ENCODE results near the gene REX1BD. TPM values are rescaled to one million over a fixed set of nuclear protein-coding genes. Genes with fewer than 3 reads are reported as not detected.

Gene REX1BD
- total and polyA plus RNA-seq, 4 donors, result 25.9 to 71.9 (median 51.4) TPM

DNA sequence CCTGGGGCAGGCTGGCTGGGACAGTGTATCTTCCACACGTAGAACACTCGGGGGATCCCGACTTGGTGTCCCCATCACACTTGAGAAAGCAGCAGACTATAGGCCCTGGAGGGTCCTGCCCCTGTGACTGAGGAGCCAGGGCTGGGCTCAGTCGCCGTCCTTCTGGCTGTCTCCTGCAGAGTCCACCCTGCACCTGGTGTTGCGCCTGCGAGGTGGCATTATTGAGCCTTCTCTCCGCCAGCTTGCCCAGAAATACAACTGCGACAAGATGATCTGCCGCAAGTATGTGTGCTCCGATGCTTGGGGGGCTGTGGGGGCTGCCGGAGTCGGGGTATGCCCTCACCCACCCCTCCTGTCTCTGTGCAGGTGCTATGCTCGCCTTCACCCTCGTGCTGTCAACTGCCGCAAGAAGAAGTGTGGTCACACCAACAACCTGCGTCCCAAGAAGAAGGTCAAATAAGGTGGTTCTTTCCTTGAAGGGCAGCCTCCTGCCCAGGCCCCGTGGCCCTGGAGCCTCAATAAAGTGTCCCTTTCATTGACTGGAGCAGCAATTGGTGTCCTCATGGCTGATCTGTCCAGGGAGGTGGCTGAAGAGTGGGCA, 13.8 kb upstream of the REX1BD start:
- no peak overlapping the region for H3K27ac ChIP-seq (ENCODE audit: low read depth in 1 of 2, low read length in 2 of 2)
- 96% methylated on average over 18 of the region's 18 CpGs for WGBS
- H3K4me1 ChIP-seq (ENCODE audit: control insufficient read depth in 4 of 4, insufficient read depth in 4 of 4, low read length in 3 of 4), result peaks cover 4 to 20% (median 12%) of the 10 kb centered on the region in 4 donors
- H3K36me3 ChIP-seq (ENCODE audit: control insufficient read depth in 4 of 4, insufficient read depth in 3 of 4, low read depth in 1 of 4, low read length in 3 of 4), result peaks cover 13 to 36% (median 25%) of the 10 kb centered on the region in 4 donors
- no peaks in the 10 kb centered on the region for H3K9me3 ChIP-seq (ENCODE audit: control insufficient read depth in 4 of 4, low read length in 3 of 4)
- H3K4me3 ChIP-seq (ENCODE audit: low read depth in 1 of 3, low read length in 3 of 3), result no peak overlapping the region
- TF ChIP-seq YY1 (IDR thresholded peaks at IDR 0.05) (no peak), FOXA1 (IDR thresholded peaks at IDR 0.05) (no peak), HNF4G (IDR thresholded peaks at IDR 0.05) (no peak), NR2F2 (IDR thresholded peaks at IDR 0.05) (no peak), GABPA (IDR thresholded peaks at IDR 0.05 in 1 of 2, conservative IDR thresholded peaks at IDR 0.05 in 1 of 2) (no peak)
- TF ChIP-seq, protein P1, sequence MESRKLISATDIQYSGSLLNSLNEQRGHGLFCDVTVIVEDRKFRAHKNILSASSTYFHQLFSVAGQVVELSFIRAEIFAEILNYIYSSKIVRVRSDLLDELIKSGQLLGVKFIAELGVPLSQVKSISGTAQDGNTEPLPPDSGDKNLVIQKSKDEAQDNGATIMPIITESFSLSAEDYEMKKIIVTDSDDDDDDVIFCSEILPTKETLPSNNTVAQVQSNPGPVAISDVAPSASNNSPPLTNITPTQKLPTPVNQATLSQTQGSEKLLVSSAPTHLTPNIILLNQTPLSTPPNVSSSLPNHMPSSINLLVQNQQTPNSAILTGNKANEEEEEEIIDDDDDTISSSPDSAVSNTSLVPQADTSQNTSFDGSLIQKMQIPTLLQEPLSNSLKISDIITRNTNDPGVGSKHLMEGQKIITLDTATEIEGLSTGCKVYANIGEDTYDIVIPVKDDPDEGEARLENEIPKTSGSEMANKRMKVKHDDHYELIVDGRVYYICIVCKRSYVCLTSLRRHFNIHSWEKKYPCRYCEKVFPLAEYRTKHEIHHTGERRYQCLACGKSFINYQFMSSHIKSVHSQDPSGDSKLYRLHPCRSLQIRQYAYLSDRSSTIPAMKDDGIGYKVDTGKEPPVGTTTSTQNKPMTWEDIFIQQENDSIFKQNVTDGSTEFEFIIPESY (IDR thresholded peaks at IDR 0.05), result no peak
- TF ChIP-seq, protein P2, sequence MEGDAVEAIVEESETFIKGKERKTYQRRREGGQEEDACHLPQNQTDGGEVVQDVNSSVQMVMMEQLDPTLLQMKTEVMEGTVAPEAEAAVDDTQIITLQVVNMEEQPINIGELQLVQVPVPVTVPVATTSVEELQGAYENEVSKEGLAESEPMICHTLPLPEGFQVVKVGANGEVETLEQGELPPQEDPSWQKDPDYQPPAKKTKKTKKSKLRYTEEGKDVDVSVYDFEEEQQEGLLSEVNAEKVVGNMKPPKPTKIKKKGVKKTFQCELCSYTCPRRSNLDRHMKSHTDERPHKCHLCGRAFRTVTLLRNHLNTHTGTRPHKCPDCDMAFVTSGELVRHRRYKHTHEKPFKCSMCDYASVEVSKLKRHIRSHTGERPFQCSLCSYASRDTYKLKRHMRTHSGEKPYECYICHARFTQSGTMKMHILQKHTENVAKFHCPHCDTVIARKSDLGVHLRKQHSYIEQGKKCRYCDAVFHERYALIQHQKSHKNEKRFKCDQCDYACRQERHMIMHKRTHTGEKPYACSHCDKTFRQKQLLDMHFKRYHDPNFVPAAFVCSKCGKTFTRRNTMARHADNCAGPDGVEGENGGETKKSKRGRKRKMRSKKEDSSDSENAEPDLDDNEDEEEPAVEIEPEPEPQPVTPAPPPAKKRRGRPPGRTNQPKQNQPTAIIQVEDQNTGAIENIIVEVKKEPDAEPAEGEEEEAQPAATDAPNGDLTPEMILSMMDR (IDR thresholded peaks at IDR 0.05; ENCODE audit: low read depth, low read length, missing input control), result no peak
- TF ChIP-seq, protein P3, sequence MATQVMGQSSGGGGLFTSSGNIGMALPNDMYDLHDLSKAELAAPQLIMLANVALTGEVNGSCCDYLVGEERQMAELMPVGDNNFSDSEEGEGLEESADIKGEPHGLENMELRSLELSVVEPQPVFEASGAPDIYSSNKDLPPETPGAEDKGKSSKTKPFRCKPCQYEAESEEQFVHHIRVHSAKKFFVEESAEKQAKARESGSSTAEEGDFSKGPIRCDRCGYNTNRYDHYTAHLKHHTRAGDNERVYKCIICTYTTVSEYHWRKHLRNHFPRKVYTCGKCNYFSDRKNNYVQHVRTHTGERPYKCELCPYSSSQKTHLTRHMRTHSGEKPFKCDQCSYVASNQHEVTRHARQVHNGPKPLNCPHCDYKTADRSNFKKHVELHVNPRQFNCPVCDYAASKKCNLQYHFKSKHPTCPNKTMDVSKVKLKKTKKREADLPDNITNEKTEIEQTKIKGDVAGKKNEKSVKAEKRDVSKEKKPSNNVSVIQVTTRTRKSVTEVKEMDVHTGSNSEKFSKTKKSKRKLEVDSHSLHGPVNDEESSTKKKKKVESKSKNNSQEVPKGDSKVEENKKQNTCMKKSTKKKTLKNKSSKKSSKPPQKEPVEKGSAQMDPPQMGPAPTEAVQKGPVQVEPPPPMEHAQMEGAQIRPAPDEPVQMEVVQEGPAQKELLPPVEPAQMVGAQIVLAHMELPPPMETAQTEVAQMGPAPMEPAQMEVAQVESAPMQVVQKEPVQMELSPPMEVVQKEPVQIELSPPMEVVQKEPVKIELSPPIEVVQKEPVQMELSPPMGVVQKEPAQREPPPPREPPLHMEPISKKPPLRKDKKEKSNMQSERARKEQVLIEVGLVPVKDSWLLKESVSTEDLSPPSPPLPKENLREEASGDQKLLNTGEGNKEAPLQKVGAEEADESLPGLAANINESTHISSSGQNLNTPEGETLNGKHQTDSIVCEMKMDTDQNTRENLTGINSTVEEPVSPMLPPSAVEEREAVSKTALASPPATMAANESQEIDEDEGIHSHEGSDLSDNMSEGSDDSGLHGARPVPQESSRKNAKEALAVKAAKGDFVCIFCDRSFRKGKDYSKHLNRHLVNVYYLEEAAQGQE (IDR thresholded peaks at IDR 0.05), result no peak
- TF ChIP-seq, protein P4, sequence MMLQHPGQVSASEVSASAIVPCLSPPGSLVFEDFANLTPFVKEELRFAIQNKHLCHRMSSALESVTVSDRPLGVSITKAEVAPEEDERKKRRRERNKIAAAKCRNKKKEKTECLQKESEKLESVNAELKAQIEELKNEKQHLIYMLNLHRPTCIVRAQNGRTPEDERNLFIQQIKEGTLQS (IDR thresholded peaks at IDR 0.05), result no peak
- no peak overlapping the region for H3K9ac ChIP-seq (ENCODE audit: low read depth in 1 of 2, low read length in 2 of 2)
- no peak for DNase-seq (ENCODE audit: low spot score)
- H3K27me3 ChIP-seq (ENCODE audit: control insufficient read depth in 4 of 4, insufficient read depth in 4 of 4, low read length in 3 of 4), result no peaks in the 10 kb centered on the region

DNA sequence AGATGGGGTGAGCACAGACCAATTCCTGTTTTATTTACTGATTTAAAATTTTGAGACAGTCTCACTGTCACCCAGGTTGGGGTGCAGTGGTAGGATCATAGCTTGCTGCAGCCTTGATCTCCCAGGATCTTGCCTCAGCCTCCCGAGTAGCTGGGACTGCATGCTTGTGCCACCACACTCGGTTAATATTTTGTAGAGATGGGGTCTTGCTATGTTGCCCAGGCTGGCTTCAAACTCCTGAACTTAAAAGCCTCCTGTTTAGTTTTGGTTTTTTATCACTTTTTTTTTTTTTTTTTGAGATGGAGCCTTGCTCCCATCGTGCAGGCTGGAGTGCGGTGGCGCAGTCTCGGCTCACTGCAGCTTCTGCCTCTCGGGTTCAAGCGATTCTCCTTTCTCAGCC, 12.2 kb upstream of the REX1BD start:
- TF ChIP-seq FOXA1 (IDR thresholded peaks at IDR 0.05) (no peak), GABPA (IDR thresholded peaks at IDR 0.05 in 1 of 2, conservative IDR thresholded peaks at IDR 0.05 in 1 of 2) (no peak), EGR1 (IDR thresholded peaks at IDR 0.05; ENCODE audit: low read depth in 2 of 2) (no peak), YY1 (IDR thresholded peaks at IDR 0.05) (no peak)
- Histone ChIP-seq H3K36me3 (ENCODE audit: control insufficient read depth in 4 of 4, insufficient read depth in 3 of 4, low read depth in 1 of 4, low read length in 3 of 4) (peaks cover 13 to 36% (median 25%) of the 10 kb centered on the region in 4 donors), H3K27me3 (ENCODE audit: control insufficient read depth in 4 of 4, insufficient read depth in 4 of 4, low read length in 3 of 4) (no peaks in the 10 kb centered on the region), H3K9me3 (ENCODE audit: control insufficient read depth in 4 of 4, low read length in 3 of 4) (no peaks in the 10 kb centered on the region), H3K9ac (ENCODE audit: low read depth in 1 of 2, low read length in 2 of 2) (no peak overlapping the region), H3K4me1 (ENCODE audit: control insufficient read depth in 4 of 4, insufficient read depth in 4 of 4, low read length in 3 of 4) (peaks cover 4 to 18% (median 13%) of the 10 kb centered on the region in 4 donors), H3K27ac (ENCODE audit: low read depth in 1 of 2, low read length in 2 of 2) (no peak overlapping the region), H3K4me3 (ENCODE audit: low read depth in 1 of 3, low read length in 3 of 3) (no peak overlapping the region)
- WGBS, result 92% methylated on average over 8 of the region's 8 CpGs
- no peak for DNase-seq (ENCODE audit: low spot score)

Data from liver (tissue), 9 donors.